ENCODE data around the gene TBXAS1.

The TBXAS1 gene

DNA sequence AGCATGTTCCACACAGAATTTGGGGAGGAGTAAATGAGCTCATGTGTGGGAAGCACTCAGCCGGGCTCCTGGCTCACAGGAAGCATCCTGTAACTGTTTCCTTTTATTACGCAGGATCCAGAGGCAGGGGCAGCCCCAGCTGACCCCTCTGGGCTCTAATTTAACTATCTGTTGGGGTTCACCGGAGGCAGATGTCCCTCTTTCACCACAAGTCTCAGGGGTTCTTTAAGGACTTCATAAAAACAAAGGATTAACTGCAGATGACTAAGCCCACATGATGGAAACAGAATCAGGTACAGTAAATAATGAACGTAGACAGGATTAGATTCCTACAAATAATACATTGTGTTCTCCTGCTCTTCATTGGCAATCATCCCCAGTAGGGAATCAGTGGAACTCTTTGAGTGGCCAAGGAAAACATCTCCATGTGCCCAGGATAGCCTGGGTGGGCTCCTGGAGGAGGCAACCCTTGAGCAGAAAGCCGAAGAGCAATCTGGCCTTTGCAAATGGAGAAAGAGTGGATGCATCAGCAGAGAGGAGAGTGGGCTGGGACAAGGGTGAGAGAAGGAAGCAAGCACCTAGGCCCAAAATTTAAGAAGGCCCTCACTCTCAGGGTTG lies 24.6 kb downstream of the TBXAS1 start:
- no peak overlapping the region for H3K4me3 ChIP-seq (ENCODE audit: low read depth, low read length)
- no peak for DNase-seq (ENCODE audit: low read depth)
- no peak for TF ChIP-seq CTCF (IDR thresholded peaks at IDR 0.05; ENCODE audit: control insufficient read depth, extremely low read depth, insufficient read depth)

- H3K4me3 ChIP-seq (ENCODE audit: low read depth, low read length): no peak overlapping the region
- TF ChIP-seq CTCF (IDR thresholded peaks at IDR 0.05; ENCODE audit: control insufficient read depth, extremely low read depth, insufficient read depth): no peak
- no peak for DNase-seq (ENCODE audit: low read depth)
Observed at GRCh38 chr7:139854124-139854511, 25.1 kb downstream of the TBXAS1 start.

DNA sequence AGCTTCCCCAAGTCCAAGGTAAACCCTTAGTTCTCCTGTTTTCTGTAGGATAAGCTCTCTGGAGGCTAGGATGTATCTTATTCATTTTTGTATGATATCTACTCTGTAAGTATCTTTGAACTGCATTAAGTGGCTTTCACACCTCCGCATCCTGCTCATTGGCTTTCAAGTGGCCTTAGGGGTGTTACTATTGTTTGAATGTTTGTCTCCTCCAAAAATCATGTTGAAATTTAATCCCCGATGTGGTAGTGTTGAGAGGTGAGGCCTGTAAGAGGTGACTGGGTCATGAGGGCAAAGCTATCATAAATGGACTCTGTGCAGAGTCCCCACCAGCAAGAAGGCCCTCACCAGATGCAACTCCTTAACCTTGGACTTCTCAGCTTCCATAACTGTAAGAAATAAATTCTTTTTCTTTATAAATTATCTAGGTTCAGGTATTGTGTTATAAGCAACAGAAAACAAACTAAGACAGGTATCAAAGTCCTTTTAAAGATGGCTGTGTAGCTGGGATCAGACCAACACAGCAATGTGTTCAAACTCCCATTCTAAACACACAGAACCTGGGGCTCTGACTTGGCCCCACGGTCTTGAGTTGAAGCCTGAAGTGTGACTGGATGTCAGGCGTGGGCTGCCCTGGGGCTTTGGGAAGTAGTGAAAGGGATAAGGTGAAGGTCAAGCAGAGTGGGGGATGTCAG lies 25.9 kb downstream of the TBXAS1 start:
- DNase-seq (ENCODE audit: low read depth): no peak
- TF ChIP-seq CTCF (IDR thresholded peaks at IDR 0.05; ENCODE audit: control insufficient read depth, extremely low read depth, insufficient read depth): no peak
- no peak overlapping the region for H3K4me3 ChIP-seq (ENCODE audit: low read depth, low read length)

DNA sequence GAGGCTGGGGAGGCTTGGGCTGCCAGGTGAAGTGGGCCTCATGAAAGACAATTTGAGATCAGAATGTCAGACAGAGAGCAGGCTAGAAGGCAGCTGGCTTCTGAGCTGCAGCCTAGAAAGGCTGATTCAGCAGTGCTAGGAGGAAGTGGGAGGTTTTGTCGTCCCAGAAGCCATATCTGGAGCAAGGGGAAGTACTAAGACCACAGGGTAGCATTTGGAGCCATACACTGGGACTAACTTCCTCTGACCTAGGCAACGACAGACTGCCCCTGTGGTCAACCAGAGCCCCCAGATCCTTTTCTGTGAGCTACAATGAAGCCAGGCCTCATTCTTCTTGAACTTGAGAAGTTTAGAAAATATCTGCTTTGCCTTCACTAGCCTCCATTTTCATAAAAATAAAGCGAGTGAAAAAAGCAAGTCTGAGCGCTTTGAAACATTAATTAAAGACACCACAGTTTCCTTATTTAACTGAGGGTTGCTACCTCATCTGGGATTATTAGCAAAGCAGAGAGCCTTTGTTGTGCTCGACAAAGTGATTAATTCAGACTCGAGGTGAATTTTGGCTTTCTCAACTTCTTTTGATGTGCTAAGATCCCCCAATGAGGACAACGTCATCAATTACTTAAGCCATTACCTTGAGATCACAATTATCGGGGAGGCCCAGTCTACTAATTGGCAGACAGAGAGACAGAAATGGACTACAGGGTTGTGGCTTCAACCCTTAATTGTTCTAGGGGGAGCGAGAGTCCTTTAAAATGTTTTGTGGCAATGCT lies 26.6 kb downstream of the TBXAS1 start:
- H3K4me3 ChIP-seq (ENCODE audit: low read depth, low read length): no peak overlapping the region
- TF ChIP-seq CTCF (IDR thresholded peaks at IDR 0.05; ENCODE audit: control insufficient read depth, extremely low read depth, insufficient read depth): no peak
- DNase-seq (ENCODE audit: low read depth): no peak

DNA sequence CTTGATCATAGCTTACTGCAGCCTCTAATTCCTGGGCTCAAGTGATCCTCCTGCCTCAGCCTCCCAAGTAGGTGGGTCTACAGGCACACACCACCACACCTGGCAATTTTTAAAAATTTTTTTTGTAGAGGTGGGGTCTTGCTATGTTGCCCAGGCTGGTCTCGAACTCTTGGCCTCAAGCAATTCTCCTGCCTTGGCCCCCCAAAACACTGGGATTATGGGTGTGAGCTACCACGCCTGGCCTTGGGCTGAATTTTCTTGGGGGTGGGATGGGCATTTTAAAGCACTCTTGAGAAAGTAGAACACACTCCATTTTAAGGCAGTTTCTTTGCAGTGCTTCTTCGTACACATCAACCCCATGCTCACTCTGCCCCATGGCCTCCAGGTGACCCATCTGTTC lies 28.7 kb downstream of the TBXAS1 start:
- no peak for DNase-seq (ENCODE audit: low read depth)
- TF ChIP-seq CTCF (IDR thresholded peaks at IDR 0.05; ENCODE audit: control insufficient read depth, extremely low read depth, insufficient read depth): no peak

GRCh38 chr7:139860090-139860775 lies 31.2 kb downstream of the TBXAS1 start:
- no peak overlapping the region for H3K4me3 ChIP-seq (ENCODE audit: low read depth, low read length)
- no peak for TF ChIP-seq CTCF (IDR thresholded peaks at IDR 0.05; ENCODE audit: control insufficient read depth, extremely low read depth, insufficient read depth)
- no peak for DNase-seq (ENCODE audit: low read depth)

More for the DNA sequence above, 28.7 kb downstream of the TBXAS1 start:
- H3K4me3 ChIP-seq (ENCODE audit: low read depth, low read length): no peak overlapping the region

All from LNCaP clone FGC (cell line).